Stimulated activated naive B cell treated with anti-CD40 and anti-IgM and Interleukin-4, amounts not matched to agents 10 μg/mL and 1 μg/mL and 100 μg/mL, for 72 hours (primary cell): Measurements from ENCODE around the gene BCAS1.
"Not testable (repeated sequence)": the region's sequence is repeated elsewhere in the genome, so short reads cannot be mapped to it uniquely, and the experiment has no call there.

Experiments used
- ATAC-seq, 2 donors: fragments of 150-1000 bp; cut with Tn5 transposase; replicated peaks; 2 replicates each; pipeline ENCODE4 v1.10.0; 2021; ENCODE audit warnings: moderate library complexity in 1 of 2
- DNase-seq: peaks from one replicate; pipeline ENCODE4 v3.0.0; 2021
- H3K27ac Mint-ChIP-seq: one replicate; pipeline ENCODE4 v1.8.0; 2022; ENCODE audit warnings: mild to moderate bottlenecking, mixed read lengths
- H3K27me3 Mint-ChIP-seq, 2 donors: one replicate each; pipeline ENCODE4 v1.8.0; 2022; ENCODE audit warnings: mixed read lengths in 2 of 2
- H3K36me3 Mint-ChIP-seq, 2 donors: one replicate each; pipeline ENCODE4 v1.8.0; 2022; ENCODE audit warnings: mixed read lengths in 2 of 2, mild to moderate bottlenecking in 1 of 2
- H3K4me1 Mint-ChIP-seq, 2 donors: one replicate each; pipeline ENCODE4 v1.8.0; 2022; ENCODE audit warnings: mixed read lengths in 2 of 2, mild to moderate bottlenecking in 1 of 2
- H3K4me3 Mint-ChIP-seq, 2 donors: one replicate each; pipeline ENCODE4 v1.8.0; 2022; ENCODE audit warnings: mild to moderate bottlenecking in 2 of 2, mixed read lengths in 2 of 2, moderate library complexity in 1 of 2
- H3K9me3 Mint-ChIP-seq, 2 donors: one replicate each; pipeline ENCODE4 v1.8.0; 2022; ENCODE audit warnings: mixed read lengths in 2 of 2, mild to moderate bottlenecking in 1 of 2

BCAS1 gene

GRCh38 chr20:53981752-53982437, 88.5 kb downstream of the BCAS1 start:
- Mint-ChIP-seq H3K4me3 (no peak overlapping the region), H3K36me3 (peaks cover 0 to 1% of the 10 kb centered on the region in 2 donors), H3K9me3 (peaks cover 0 to 1% of the 10 kb centered on the region in 2 donors), H3K27ac (no peak overlapping the region), H3K4me1 (no peaks in the 10 kb centered on the region), H3K27me3 (peaks cover 25 to 41% of the 10 kb centered on the region in 2 donors)
- no peak for ATAC-seq
- DNase-seq: no peak

DNA sequence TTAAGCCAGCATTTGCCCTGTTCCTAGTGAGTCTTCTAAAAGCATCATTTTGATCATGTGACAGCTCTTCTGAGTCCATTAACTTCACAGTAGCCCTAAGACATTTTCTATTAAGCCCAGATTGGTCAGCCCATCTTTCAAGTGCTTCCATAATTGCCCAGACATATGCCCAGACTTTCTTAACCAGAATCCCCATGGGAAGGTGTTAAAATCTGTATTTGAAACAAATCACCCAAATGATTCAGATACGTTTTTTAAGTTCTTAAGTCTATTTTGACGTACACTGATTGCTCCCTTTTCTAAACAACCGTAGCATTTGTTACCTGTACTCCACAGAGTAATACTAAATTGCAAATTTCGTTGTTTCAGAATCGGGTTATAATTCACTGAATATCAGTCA, 89.3 kb downstream of the BCAS1 start:
- DNase-seq (no peak), ATAC-seq (no peak)
- H3K4me1 Mint-ChIP-seq: no peaks in the 10 kb centered on the region
- H3K4me3 Mint-ChIP-seq: no peak overlapping the region
- H3K27ac Mint-ChIP-seq: no peak overlapping the region
- peaks cover 2 to 4% of the 10 kb centered on the region in 2 donors for H3K9me3 Mint-ChIP-seq
- H3K36me3 Mint-ChIP-seq: peaks cover 0 to 3% of the 10 kb centered on the region in 2 donors
- H3K27me3 Mint-ChIP-seq: peaks cover 26 to 39% of the 10 kb centered on the region in 2 donors

DNA sequence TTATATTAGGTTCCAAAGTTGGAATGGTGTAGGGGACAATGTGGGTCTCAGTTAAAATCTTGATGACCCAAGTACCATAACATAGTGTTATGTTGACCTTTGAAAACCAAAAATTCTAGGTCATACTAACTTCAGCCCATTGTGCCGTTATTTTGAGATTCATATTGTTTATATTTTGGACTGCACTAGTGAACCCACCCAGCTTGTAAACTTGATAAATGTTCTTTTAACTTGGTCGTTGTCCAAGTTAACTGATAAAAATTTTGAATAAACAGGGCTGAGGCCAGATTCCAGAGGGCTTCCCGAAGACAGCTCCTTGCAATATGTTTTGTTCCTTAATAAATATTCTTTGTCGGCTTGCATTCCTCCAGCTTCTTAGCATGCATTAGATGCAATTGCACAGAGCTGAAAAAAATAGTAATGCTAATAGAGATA, 90.3 kb downstream of the BCAS1 start:
- DNase-seq: no peak
- Mint-ChIP-seq H3K4me3 (no peak overlapping the region), H3K27ac (no peak overlapping the region), H3K27me3 (peaks cover 24 to 33% of the 10 kb centered on the region in 2 donors), H3K36me3 (peaks cover 0 to 3% of the 10 kb centered on the region in 2 donors), H3K9me3 (peaks cover 2 to 4% of the 10 kb centered on the region in 2 donors), H3K4me1 (no peaks in the 10 kb centered on the region)
- no peak for ATAC-seq

DNA sequence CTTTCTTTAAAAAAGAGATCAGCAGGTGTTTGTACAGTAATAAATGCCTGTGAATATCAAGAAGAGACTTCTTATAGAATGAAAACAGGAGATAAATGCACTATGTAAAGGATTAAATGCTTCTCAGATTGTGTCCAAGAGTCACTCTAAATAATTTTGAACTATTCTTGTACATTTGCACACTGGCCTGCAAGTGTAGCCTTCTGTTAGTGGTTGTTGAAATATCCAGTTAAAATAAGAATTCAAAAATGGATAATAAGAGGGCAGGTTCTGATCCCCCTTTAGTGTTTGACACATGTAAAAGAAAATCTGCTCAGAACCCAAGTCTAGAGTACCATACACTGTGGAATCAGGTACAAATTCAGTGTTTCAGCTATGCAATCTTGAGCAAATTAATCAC, 91.9 kb downstream of the BCAS1 start:
- peaks cover 4% of the 10 kb centered on the region in 2 donors for H3K9me3 Mint-ChIP-seq
- H3K27ac Mint-ChIP-seq: no peak overlapping the region
- H3K4me3 Mint-ChIP-seq: no peak overlapping the region
- H3K27me3 Mint-ChIP-seq: peaks cover 20 to 21% of the 10 kb centered on the region in 2 donors
- ATAC-seq: no peak
- no peak for DNase-seq
- H3K4me1 Mint-ChIP-seq: no peaks in the 10 kb centered on the region
- peaks cover 1 to 3% of the 10 kb centered on the region in 2 donors for H3K36me3 Mint-ChIP-seq

GRCh38 chr20:53977391-53977790, 93.0 kb downstream of the BCAS1 start:
- peaks cover 2 to 3% of the 10 kb centered on the region in 2 donors for H3K36me3 Mint-ChIP-seq
- peaks cover 4 to 5% of the 10 kb centered on the region in 2 donors for H3K9me3 Mint-ChIP-seq
- DNase-seq (no peak), ATAC-seq (no peak)
- H3K27ac Mint-ChIP-seq: no peak overlapping the region
- H3K27me3 Mint-ChIP-seq: peaks cover 18 to 19% of the 10 kb centered on the region in 2 donors
- H3K4me3 Mint-ChIP-seq: no peak overlapping the region
- no peaks in the 10 kb centered on the region for H3K4me1 Mint-ChIP-seq

- DNase-seq (no peak), ATAC-seq (no peak)
- Mint-ChIP-seq H3K27ac (no peak overlapping the region), H3K4me3 (no peak overlapping the region), H3K27me3 (peaks cover 11 to 12% of the 10 kb centered on the region in 2 donors), H3K4me1 (no peaks in the 10 kb centered on the region), H3K9me3 (peaks cover 4 to 5% of the 10 kb centered on the region in 2 donors), H3K36me3 (peaks cover 2 to 3% of the 10 kb centered on the region in 2 donors)
Observed at GRCh38 chr20:53975761-53976160, 94.6 kb downstream of the BCAS1 start.

GRCh38 chr20:53974785-53975555, 95.4 kb downstream of the BCAS1 start:
- no peak for ATAC-seq
- no peak overlapping the region for H3K4me3 Mint-ChIP-seq
- peaks cover 4 to 5% of the 10 kb centered on the region in 2 donors for H3K9me3 Mint-ChIP-seq
- no peaks in the 10 kb centered on the region for H3K4me1 Mint-ChIP-seq
- H3K27me3 Mint-ChIP-seq: peaks cover 11 to 12% of the 10 kb centered on the region in 2 donors
- H3K36me3 Mint-ChIP-seq: peaks cover 2 to 3% of the 10 kb centered on the region in 2 donors
- DNase-seq: no peak
- no peak overlapping the region for H3K27ac Mint-ChIP-seq

DNA sequence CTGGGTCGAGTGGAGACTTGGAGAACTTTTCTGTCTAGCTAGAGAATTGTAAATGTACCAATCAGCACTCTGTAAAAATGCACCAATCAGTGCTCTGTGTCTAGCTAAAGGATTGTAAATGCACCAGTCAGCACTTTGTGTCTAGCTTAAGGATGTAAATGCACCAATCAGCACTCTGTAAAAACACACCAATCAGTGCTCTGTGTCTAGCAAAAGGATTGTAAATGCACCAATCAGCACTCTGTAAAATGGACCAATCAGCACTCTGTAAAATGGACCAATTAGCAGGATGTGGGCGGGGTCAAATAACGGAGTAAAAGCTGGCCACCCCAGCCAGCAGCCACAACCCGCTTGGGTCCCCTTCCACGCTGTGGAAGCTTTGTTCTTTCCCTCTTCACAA, 96.5 kb downstream of the BCAS1 start:
- not testable (repeated sequence) for ATAC-seq, H3K27ac Mint-ChIP-seq, H3K27me3 Mint-ChIP-seq, H3K9me3 Mint-ChIP-seq, H3K4me3 Mint-ChIP-seq, DNase-seq, H3K4me1 Mint-ChIP-seq, H3K36me3 Mint-ChIP-seq

- H3K27ac Mint-ChIP-seq: no peak overlapping the region
- H3K36me3 Mint-ChIP-seq: peaks cover 2 to 3% of the 10 kb centered on the region in 2 donors
- H3K4me1 Mint-ChIP-seq: no peaks in the 10 kb centered on the region
- DNase-seq (no peak), ATAC-seq (no peak)
- H3K9me3 Mint-ChIP-seq: peaks cover 4 to 5% of the 10 kb centered on the region in 2 donors
- H3K4me3 Mint-ChIP-seq: no peak overlapping the region
- peaks cover 6 to 7% of the 10 kb centered on the region in 2 donors for H3K27me3 Mint-ChIP-seq
Observed at GRCh38 chr20:53972179-53972578, 98.2 kb downstream of the BCAS1 start.

DNA sequence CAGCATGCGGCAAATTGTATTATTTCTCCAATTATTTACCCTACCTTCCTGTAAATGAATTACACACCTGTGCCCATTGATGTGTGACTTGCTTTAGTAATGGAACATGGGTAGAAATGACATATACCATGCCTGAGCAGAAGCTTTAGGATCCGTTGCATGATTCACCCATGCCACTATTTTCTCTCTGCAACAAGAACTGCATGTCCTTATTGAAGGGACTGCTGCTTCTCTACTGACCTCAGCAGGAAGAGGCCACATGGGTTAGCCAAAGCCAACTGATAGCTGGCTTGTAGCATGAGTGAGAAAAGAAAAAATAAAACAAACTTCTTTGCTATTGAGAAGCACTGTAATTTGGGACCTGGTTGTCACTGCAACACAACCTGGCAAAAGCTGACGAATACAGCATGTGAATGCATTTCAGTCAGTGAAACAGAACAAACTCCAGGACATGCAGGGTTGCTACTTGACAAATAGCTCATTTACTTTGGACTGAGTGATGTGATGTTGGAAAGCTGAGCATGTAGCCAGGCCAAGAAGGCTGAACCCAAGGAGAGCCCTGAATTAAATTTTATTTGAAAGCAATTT, 99.2 kb downstream of the BCAS1 start:
- Mint-ChIP-seq H3K9me3 (peaks cover 0 to 3% of the 10 kb centered on the region in 2 donors), H3K27me3 (peaks cover 9 to 14% of the 10 kb centered on the region in 2 donors), H3K4me1 (no peaks in the 10 kb centered on the region), H3K36me3 (peaks cover 0 to 2% of the 10 kb centered on the region in 2 donors), H3K27ac (no peak overlapping the region), H3K4me3 (no peak overlapping the region)
- ATAC-seq (no peak), DNase-seq (no peak)

- H3K9me3 Mint-ChIP-seq: peaks cover 0 to 3% of the 10 kb centered on the region in 2 donors
- ATAC-seq (no peak), DNase-seq (no peak)
- H3K36me3 Mint-ChIP-seq: peaks cover 0 to 2% of the 10 kb centered on the region in 2 donors
- no peak overlapping the region for H3K4me3 Mint-ChIP-seq
- no peaks in the 10 kb centered on the region for H3K4me1 Mint-ChIP-seq
- no peak overlapping the region for H3K27ac Mint-ChIP-seq
- H3K27me3 Mint-ChIP-seq: peaks cover 10 to 16% of the 10 kb centered on the region in 2 donors
Observed at GRCh38 chr20:53970232-53970631, 100.2 kb downstream of the BCAS1 start.

GRCh38 chr20:53967527-53967926, 102.9 kb downstream of the BCAS1 start:
- no peak overlapping the region for H3K27ac Mint-ChIP-seq
- no peaks in the 10 kb centered on the region for H3K36me3 Mint-ChIP-seq
- ATAC-seq: no peak
- peaks cover 16 to 23% of the 10 kb centered on the region in 2 donors for H3K27me3 Mint-ChIP-seq
- H3K4me1 Mint-ChIP-seq: no peaks in the 10 kb centered on the region
- DNase-seq: no peak
- no peaks in the 10 kb centered on the region for H3K9me3 Mint-ChIP-seq
- no peak overlapping the region for H3K4me3 Mint-ChIP-seq

DNA sequence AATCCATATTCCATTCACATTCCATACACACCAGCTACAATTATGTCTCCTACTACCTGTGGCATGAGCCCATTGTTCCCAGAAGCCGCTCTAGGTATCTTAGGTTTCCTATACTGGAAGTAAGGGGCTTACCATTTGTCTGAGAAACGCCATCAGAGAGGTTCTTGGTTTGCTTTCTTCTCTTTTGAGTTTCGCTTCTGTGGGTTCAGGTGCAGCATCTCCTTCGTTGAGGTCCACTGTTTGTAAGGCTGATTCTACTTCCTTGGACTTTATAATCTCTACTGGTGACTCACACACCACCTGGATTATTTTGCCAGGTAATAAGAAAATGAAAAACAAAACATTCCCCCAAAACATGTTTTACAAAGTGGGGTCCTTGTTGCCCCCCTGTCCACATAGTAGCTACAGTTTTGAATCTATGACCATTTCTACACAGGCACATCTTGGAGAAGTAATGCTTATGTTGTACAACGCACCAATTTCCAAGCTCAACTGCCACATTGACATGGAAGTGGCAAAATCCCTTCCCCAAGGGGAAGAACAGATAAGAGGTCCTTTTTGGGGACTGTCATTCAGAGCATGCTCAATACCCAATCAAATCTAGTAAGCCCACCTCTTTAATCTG, 103.5 kb downstream of the BCAS1 start:
- Mint-ChIP-seq H3K4me1 (no peaks in the 10 kb centered on the region), H3K9me3 (no peaks in the 10 kb centered on the region)

More for the DNA sequence above, 103.5 kb downstream of the BCAS1 start:
- Mint-ChIP-seq H3K27ac (no peak overlapping the region), H3K36me3 (no peaks in the 10 kb centered on the region), H3K27me3 (peaks cover 16 to 24% of the 10 kb centered on the region in 2 donors), H3K4me3 (no peak overlapping the region)
- no peak for DNase-seq
- no peak for ATAC-seq
